Activated CD8-positive, alpha-beta memory T cell treated with anti-CD3 and anti-CD28 coated beads, Interleukin-2, amount 50 U/mL, for 24 hours (primary cell): Measurements from ENCODE around the gene ELFN1.
"Not testable (repeated sequence)": the region's sequence is repeated elsewhere in the genome, so short reads cannot be mapped to it uniquely, and the experiment has no call there.

ENCODE experiments used
- DNase-seq: peaks from one replicate; pipeline ENCODE4 v3.0.0-alpha.2; 2020; ENCODE audit errors: extremely low read depth

The ELFN1 gene

GRCh38 chr7:1755783-1756625 is 85.9 kb downstream of the ELFN1 start:
- DNase-seq: no peak

- no peak for DNase-seq
Measured at GRCh38 chr7:1757601-1758000, 87.5 kb downstream of the ELFN1 start.

GRCh38 chr7:1758028-1758858 is 88.2 kb downstream of the ELFN1 start:
- no peak for DNase-seq

GRCh38 chr7:1758859-1759521 is 88.9 kb downstream of the ELFN1 start:
- no peak for DNase-seq

GRCh38 chr7:1761097-1761496 is 91.0 kb downstream of the ELFN1 start:
- DNase-seq: no peak

- DNase-seq: no peak
Measured at GRCh38 chr7:1761774-1762173, 91.7 kb downstream of the ELFN1 start.

- DNase-seq: no peak
Measured at GRCh38 chr7:1762238-1762945, 92.3 kb downstream of the ELFN1 start.

- no peak for DNase-seq
Measured at GRCh38 chr7:1763033-1763432, 93.0 kb downstream of the ELFN1 start.

- DNase-seq: not testable (repeated sequence)
Measured at GRCh38 chr7:1763911-1764310, 93.8 kb downstream of the ELFN1 start.

- DNase-seq: no peak
Measured at GRCh38 chr7:1765336-1765735, 95.3 kb downstream of the ELFN1 start.

GRCh38 chr7:1767524-1767923 is 97.4 kb downstream of the ELFN1 start:
- DNase-seq: no peak

- no peak for DNase-seq
Measured at GRCh38 chr7:1768832-1769231, 98.8 kb downstream of the ELFN1 start.

- no peak for DNase-seq
Measured at GRCh38 chr7:1769286-1770200, 99.5 kb downstream of the ELFN1 start.

GRCh38 chr7:1770331-1770730 is 100.3 kb downstream of the ELFN1 start:
- no peak for DNase-seq

GRCh38 chr7:1775389-1775788 is 105.3 kb downstream of the ELFN1 start:
- no peak for DNase-seq

GRCh38 chr7:1777122-1777521 is 107.0 kb downstream of the ELFN1 start:
- DNase-seq: no peak

GRCh38 chr7:1779445-1779844 is 109.4 kb downstream of the ELFN1 start:
- no peak for DNase-seq

- DNase-seq: no peak
Measured at GRCh38 chr7:1781369-1781768, 111.3 kb downstream of the ELFN1 start.

GRCh38 chr7:1785839-1786238 is 115.8 kb downstream of the ELFN1 start:
- no peak for DNase-seq

GRCh38 chr7:1787241-1787640 is 117.2 kb downstream of the ELFN1 start:
- DNase-seq: no peak
